H1 (cell line): ENCODE data around the gene GPR143. TPM values are rescaled to one million over a fixed set of nuclear protein-coding genes. Genes with fewer than 3 reads are reported as not detected.

ENCODE experiments used
- polyA plus RNA-seq, 7 experiments: library from polyadenylated mRNA; depleted of rRNA in 3 of 7; stranded (reverse) in 5 of 7; unstranded in 2 of 7; fragments of >200 nt in 5 of 7; fragments of 200-250 nt in 2 of 7; gene quantifications; 1 replicate in 5 of 7; 2 replicates in 1 of 7; 4 replicates in 1 of 7; pipeline versions ENCODE4 v1.2.1 to v1.2.3, GENCODE V29; 2011 to 2013; ENCODE audit warnings: missing spikeins in 2 of 7, mixed read lengths in 2 of 7
- total RNA-seq: library from RNA; stranded (reverse); fragmentation: NEBNext Ultra II Directional; extraction: Animal tissue kit (Norgen Biotek cat#: 25700); gene quantifications from 2 replicates; pipeline ENCODE4 v1.2.1, GENCODE V29; 2021

The GPR143 gene
- total and polyA plus RNA-seq, 2 of the 8 experiments (the other 6 are each of a cell fraction or from before 2014, with no cell fraction given): 18.5 to 30.7 TPM

Other genes starting within 250 kb of the GPR143 start
- gene SHROOM2, start 20.6 kb upstream of the GPR143 start, total RNA-seq: 14.1 and 14.2 TPM in 2 replicates
- gene SHROOM2, start 20.6 kb upstream of the GPR143 start, polyA plus RNA-seq (2011; rRNA removed): 3.4 and 6.0 TPM in 2 replicates
- gene CLDN34, start 201.5 kb upstream of the GPR143 start, total RNA-seq: 0.50 TPM in 1 of 2 replicates, not detected in the other
- gene CLDN34, start 201.5 kb upstream of the GPR143 start, polyA plus RNA-seq (2011; rRNA removed): 0.26 and 0.27 TPM in 2 replicates